Upper lobe of left lung (tissue), 6 donors: Measurements from ENCODE around the gene ASCL5. TPM values are rescaled to one million over a fixed set of nuclear protein-coding genes. Genes with fewer than 3 reads are reported as not detected.

Experiments used
- ATAC-seq, 2 donors: fragments of 200-7000 bp; cut with Tn5 transposase; one replicate each; pipeline ENCODE4 v1.9.1; 2022; ENCODE audit warnings: mild to moderate bottlenecking in 2 of 2, moderate library complexity in 2 of 2; ENCODE audit not compliant: low FRiP score in 2 of 2
- DNase-seq, 2 donors: peaks; one replicate each; pipeline ENCODE4 v3.0.0-alpha.2; 2019 to 2020
- H3K27ac ChIP-seq, 4 donors: fragments of 200-600 bp; sonication (generic); one replicate each; pipeline ENCODE4 v1.5.1; 2016 to 2019
- H3K27me3 ChIP-seq, 4 donors: fragments of 200-600 bp; sonication (generic); one replicate each; pipeline ENCODE4 v1.5.1; 2017 to 2019
- H3K36me3 ChIP-seq, 4 donors: fragments of 200-600 bp; sonication (generic); one replicate each; pipeline ENCODE4 v1.5.1; 2016 to 2019
- H3K4me1 ChIP-seq, 4 donors: fragments of 200-600 bp; sonication (generic); one replicate each; pipeline ENCODE4 v1.5.1; 2018 to 2019
- H3K4me3 ChIP-seq, 4 donors: fragments of 200-600 bp; sonication (generic); one replicate each; pipeline ENCODE4 v1.5.1; 2017 to 2019; ENCODE audit warnings: mild to moderate bottlenecking in 2 of 4, moderate library complexity in 1 of 4
- H3K9me3 ChIP-seq, 4 donors: fragments of 200-600 bp; sonication (generic); one replicate each; pipeline ENCODE4 v1.5.1; 2018 to 2019
- CTCF ChIP-seq, 6 experiments: fragments of 450-650 bp in 4 of 6; fragments of 200-600 bp in 2 of 6; sonication (generic) in 2 of 6; IDR thresholded peaks; one replicate each; pipeline ENCODE4 v1.5.1; 2016 to 2019; ENCODE audit warnings: antibody characterized with exemption in 6 of 6
- EP300 ChIP-seq, 4 donors: sonication (generic); formaldehyde crosslinking; IDR thresholded peaks; one replicate each; pipeline ENCODE4 v1.5.1; 2017; ENCODE audit warnings: antibody characterized with exemption in 4 of 4, control low read depth in 2 of 4
- POLR2A ChIP-seq, 4 donors: fragments of 450-650 bp; IDR thresholded peaks; one replicate each; pipeline ENCODE4 v1.5.1; 2016 to 2017; ENCODE audit warnings: antibody characterized with exemption in 4 of 4, mild to moderate bottlenecking in 2 of 4
- POLR2AphosphoS5 ChIP-seq, 2 donors: sonication (generic); formaldehyde crosslinking; IDR thresholded peaks; one replicate each; pipeline ENCODE4 v1.5.1; 2017; ENCODE audit warnings: antibody characterized with exemption in 2 of 2
- WGBS, 2 donors: methylation state at CpG; one replicate each; pipeline ENCODE4 v1.1.5; 2017 to 2018; 5-methylcytosine and 5-hydroxymethylcytosine counted together
- total RNA-seq, 6 donors: library from RNA; depleted of rRNA in 4 of 6; stranded (reverse); fragments of >200 nt in 4 of 6; gene quantifications; one replicate each; pipeline versions ENCODE4 v1.1.0 to v1.2.1, GENCODE V29; 2016 to 2021
- donor health status: DM: no; HTN: no; CAD: no; lungs with moderate emphysema.
- donor health status: DM: no; HTN: yes; CAD: no; lungs with severe emphysema.

Gene ASCL5
- total RNA-seq, 6 donors from 2014 or later: not detected

GRCh38 chr1:201119206-201120197, 7.5 kb downstream of the ASCL5 start:
- Histone ChIP-seq H3K4me3 (no peak overlapping the region), H3K4me1 (peaks cover 0 to 13% (median 4%) of the 10 kb centered on the region in 4 donors), H3K27ac (no peak overlapping the region), H3K9me3 (no peaks in the 10 kb centered on the region), H3K27me3 (peaks cover 0 to 8% (median 3%) of the 10 kb centered on the region in 4 donors), H3K36me3 (no peaks in the 10 kb centered on the region)
- WGBS, 2 donors: 37 to 38% methylated on average over 6 to 14 of the region's 14 CpGs
- peak in 1 of 2 donors; percentile 38 for DNase-seq
- TF ChIP-seq CTCF (IDR thresholded peaks at IDR 0.05): peak; percentile 26 to 54 (median 44)
- no peak for TF ChIP-seq POLR2A (IDR thresholded peaks at IDR 0.05)
- no peak for TF ChIP-seq EP300 (IDR thresholded peaks at IDR 0.05)
- TF ChIP-seq POLR2AphosphoS5 (IDR thresholded peaks at IDR 0.05): no peak
- peak in 1 of 2 donors; percentile 24 for ATAC-seq

- Histone ChIP-seq H3K27me3 (peaks cover 0 to 9% (median 4%) of the 10 kb centered on the region in 4 donors), H3K4me3 (no peak overlapping the region), H3K4me1 (peaks cover 0 to 21% (median 12%) of the 10 kb centered on the region in 4 donors), H3K27ac (no peak overlapping the region), H3K9me3 (no peaks in the 10 kb centered on the region), H3K36me3 (no peaks in the 10 kb centered on the region)
- WGBS, 2 donors: 93% methylated on average over 2 of the region's 2 CpGs
- ATAC-seq (no peak), DNase-seq (no peak)
- TF ChIP-seq CTCF (IDR thresholded peaks at IDR 0.05) (no peak), POLR2A (IDR thresholded peaks at IDR 0.05) (no peak), POLR2AphosphoS5 (IDR thresholded peaks at IDR 0.05) (no peak), EP300 (IDR thresholded peaks at IDR 0.05) (no peak)
Measured at GRCh38 chr1:201116091-201116490, 10.9 kb downstream of the ASCL5 start.

- no peaks in the 10 kb centered on the region for H3K9me3 ChIP-seq
- H3K27ac ChIP-seq: no peak overlapping the region
- ATAC-seq (no peak), DNase-seq (peak in 1 of 2 donors; percentile 66)
- peaks cover 0 to 9% (median 4%) of the 10 kb centered on the region in 4 donors for H3K27me3 ChIP-seq
- no peak for TF ChIP-seq EP300 (IDR thresholded peaks at IDR 0.05)
- TF ChIP-seq POLR2AphosphoS5 (IDR thresholded peaks at IDR 0.05): no peak
- no peak for TF ChIP-seq POLR2A (IDR thresholded peaks at IDR 0.05)
- TF ChIP-seq CTCF (IDR thresholded peaks at IDR 0.05): no peak
- H3K36me3 ChIP-seq: no peaks in the 10 kb centered on the region
- H3K4me1 ChIP-seq: peaks cover 0 to 23% (median 15%) of the 10 kb centered on the region in 4 donors
- H3K4me3 ChIP-seq: peak overlapping the region in 1 of 4 donors; percentile 63
- WGBS, 2 donors: 95 to 98% methylated on average over 16 to 25 of the region's 25 CpGs
Measured at GRCh38 chr1:201115390-201115937, 11.5 kb downstream of the ASCL5 start.

DNA sequence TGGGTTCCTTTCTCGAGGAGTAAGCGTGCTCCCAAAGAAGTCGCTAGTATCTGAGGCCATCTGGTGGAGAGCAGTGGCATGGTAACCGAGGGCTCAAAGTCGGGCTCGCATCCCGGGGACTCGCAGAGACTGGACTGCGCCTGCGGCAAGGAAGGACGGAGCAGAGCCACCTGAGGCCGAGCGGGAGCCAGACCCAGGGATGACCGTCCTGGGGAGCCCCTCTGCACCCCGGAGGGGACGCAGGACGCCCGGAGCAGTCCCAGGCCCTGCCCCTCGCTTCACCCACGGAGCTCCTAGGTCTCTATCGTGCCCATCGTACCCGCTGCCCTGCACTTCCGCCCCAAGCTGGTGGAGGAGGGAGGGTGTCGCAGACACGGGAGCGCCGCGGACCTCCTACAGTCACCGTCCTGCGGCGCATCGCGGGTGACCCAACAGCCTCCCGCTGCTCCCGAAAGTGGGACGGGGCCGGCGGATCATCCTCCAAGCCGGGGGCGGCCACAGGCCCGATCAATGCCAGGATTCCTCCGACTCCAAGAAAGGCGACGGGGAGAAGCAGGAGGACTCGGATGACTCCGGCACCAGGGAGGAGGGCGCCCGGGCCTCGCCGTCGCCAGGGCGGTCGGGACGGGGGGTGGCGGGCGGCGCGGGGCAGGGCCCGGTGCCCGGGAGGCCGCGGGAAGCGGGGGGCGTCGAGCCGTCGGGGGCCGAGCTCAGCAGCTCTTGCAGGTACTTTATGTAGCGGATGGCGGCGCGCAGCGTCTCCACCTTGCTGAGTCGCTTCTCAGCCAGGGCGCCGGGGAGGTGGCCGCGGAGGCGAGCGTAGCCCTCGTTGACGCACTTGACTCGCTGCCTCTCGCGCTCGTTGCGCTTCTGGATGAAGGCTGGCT, 12.5 kb downstream of the ASCL5 start:
- 6 to 24% methylated on average over 19 to 77 of the region's 88 CpGs for WGBS, 2 donors
- DNase-seq (peak; percentile 86 to 89), ATAC-seq (peak; percentile 90 to 96)
- H3K4me3 ChIP-seq: peak overlapping the region; percentile 8 to 63 (median 48)
- H3K36me3 ChIP-seq: no peaks in the 10 kb centered on the region
- peaks cover 0 to 23% (median 12%) of the 10 kb centered on the region in 4 donors for H3K4me1 ChIP-seq
- no peaks in the 10 kb centered on the region for H3K9me3 ChIP-seq
- H3K27me3 ChIP-seq: peaks cover 0 to 9% (median 4%) of the 10 kb centered on the region in 4 donors
- no peak for TF ChIP-seq EP300 (IDR thresholded peaks at IDR 0.05)
- no peak for TF ChIP-seq POLR2AphosphoS5 (IDR thresholded peaks at IDR 0.05)
- peak in 1 of 4 donors; percentile 52 for TF ChIP-seq POLR2A (IDR thresholded peaks at IDR 0.05)
- peak; percentile 83 to 96 (median 88) for TF ChIP-seq CTCF (IDR thresholded peaks at IDR 0.05)
- peak overlapping the region in 3 of 4 donors; percentile 7 to 69 (median 8) for H3K27ac ChIP-seq
